Peyer's patch (tissue), 4 donors: ENCODE measurements around the gene ACOD1.

ENCODE experiments used
- CTCF ChIP-seq, 6 experiments: fragments of 450-650 bp in 4 of 6; fragments of 200-600 bp in 2 of 6; sonication (generic) in 1 of 6; IDR thresholded peaks; one replicate each; pipeline ENCODE4 v1.5.1; 2017 to 2019; ENCODE audit warnings: antibody characterized with exemption in 6 of 6, mild to moderate bottlenecking in 3 of 6, moderate library complexity in 1 of 6
- POLR2A ChIP-seq, 2 donors: fragments of 450-650 bp; IDR thresholded peaks; one replicate each; pipeline ENCODE4 v1.5.1; 2017; ENCODE audit warnings: antibody characterized with exemption in 2 of 2, mild to moderate bottlenecking in 2 of 2, moderate library complexity in 2 of 2

- TF ChIP-seq CTCF (IDR thresholded peaks at IDR 0.05) (no peak), POLR2A (IDR thresholded peaks at IDR 0.05) (no peak)
Observed at GRCh38 chr13:76939215-76939614, 9.1 kb upstream of the ACOD1 start.
